SIG-M5 (cell line): ENCODE data around the gene CCDC188.

Source experiments
- DNase-seq: peaks from one replicate; lab custom pipeline; 2025; lab: John Stamatoyannopoulos, UW

CCDC188 gene

DNA sequence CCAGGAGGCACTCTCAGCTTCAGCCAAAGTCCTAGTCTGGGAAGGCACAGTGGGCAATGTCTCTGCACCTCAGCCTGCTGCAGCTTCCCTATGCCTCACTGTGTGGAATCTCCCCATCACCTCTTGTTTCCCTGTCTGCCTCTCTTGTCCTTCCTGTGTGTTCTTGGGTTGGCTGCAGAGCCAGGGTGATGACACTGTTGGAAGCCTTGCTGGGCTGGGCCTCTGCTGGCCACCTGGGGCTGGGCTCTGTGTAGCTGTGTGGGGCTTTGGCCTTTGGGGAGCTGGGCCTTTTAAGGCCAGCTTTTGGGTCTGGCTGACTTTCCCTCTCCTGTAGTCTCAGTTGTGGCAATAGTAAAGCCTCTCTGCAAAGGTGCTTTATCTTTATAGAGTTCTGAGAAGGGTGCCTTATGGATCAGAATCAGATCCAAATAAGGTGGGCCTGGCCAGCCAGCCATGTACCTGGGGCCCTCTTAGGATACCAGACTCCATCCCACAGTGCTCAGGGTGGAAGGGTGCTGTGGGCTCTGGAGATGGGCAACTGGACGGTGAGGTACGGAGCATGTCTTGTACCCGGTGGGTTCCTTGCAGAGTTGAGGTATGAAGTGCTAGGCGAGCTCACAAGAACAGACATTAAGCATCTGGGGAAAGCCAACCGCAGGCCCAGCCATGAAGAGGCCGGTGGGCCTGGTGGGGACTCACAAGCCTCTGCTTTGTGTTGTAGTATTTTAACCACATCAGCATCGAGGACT lies 45.2 kb downstream of the CCDC188 start:
- no peak for DNase-seq

DNA sequence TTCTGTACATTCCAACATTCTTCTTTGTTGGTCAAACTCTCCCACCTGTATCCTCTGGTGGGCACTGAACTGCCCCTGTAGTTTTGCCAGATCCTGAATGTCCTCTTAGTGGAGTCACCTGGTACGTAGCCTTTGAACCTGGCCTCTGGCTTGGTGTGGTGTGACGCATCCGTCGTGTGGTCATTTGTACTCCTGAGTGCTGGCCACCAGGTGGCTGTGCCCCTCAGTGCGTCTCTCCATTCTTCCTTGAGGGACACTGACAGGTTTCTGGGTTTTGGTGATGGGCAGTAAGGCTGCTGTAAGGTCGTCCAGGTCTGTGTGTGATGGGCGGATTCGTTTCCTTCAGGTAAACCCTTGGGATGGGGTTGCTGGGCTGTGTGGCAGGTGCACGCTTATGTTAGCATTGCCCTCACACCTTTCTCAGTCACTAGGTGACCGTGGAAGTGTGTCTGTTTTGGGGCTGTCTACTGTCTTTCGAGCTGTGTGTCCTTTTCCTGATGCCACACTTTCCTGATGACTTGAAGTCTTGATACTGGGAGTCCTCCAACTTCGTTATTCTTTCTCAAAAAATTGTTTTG lies 48.6 kb downstream of the CCDC188 start:
- no peak for DNase-seq

DNA sequence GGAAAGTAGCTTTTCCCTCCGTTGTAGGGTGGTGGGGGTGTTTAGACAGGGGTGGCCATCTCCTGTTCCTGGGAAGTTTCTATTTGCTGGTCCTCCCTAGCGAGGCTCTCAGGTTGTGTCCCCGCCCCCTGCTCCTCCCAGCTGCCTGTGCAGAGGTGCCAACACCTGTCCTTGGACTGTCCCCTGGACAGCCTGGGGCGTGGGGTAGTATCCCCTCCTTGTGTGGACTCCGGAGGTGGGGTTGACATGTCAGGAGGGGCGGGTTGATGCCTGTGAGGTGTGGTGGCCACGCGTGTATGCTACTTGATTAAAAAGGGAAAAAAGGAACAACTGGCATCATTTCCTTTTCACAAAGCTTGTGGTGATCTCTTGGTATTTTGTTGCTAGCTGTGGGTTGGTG lies 49.2 kb downstream of the CCDC188 start:
- DNase-seq = no peak

DNA sequence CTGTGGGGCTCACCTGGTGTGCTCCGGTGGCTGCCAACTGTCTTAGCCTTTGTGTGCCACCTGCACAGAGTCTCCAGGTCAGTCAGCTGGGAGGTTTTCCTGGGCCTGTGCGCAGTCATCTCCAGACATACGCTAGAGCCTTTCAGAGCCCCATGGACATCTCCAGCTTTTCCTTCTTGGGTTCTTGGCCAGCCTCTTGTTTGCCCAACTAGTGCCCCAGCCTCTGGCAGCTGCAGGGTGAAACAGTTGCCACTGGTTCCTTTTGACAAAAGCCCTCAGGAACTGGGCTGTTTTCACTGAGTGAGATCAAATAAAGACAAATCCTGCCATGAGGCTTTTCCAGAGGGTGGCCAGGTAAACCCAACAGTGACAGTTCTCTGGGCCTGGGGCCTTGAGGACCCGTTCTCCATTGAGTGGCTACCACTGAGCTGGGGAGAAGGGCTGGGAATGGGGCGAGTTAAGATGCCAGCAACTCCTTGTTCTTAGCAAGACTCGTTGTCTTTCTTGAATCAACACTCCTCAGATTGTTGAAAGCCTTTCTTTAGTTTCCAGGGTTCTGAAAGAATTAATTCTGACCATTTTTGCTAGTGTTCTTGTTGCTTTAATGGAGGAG lies 51.6 kb downstream of the CCDC188 start:
- no peak for DNase-seq
